ENCODE results near the gene C20orf144.
"Not testable (repeated sequence)": the region's sequence is repeated elsewhere in the genome, so short reads cannot be mapped to it uniquely, and the experiment has no call there.

Gene C20orf144

DNA sequence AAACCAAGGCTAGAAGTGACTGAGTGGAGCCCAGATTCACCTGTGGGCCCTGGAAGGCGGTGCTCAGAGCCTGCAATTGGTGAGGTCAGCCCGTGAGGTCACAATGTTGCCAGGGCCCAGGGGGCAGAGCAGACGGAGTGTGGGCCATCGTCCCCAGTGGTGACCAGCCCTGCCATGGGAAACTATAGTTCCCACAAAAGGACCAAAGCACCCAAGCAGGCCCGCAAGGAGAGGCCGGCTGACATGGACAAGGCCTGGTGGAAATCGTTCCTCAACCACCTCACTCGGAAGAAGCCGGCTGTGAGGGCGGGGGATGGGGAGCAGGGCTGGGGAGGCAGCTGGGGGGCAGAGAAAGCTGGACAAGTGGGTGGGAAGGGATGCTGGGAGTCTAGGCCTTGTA is at the start of gene C20orf144:
TSS of gene C20orf144 (plus strand) at position 156 of the 400 bp plus-strand sequence. CDS start at position 175, 19 bp downstream.
- DNase-seq: no peak

DNA sequence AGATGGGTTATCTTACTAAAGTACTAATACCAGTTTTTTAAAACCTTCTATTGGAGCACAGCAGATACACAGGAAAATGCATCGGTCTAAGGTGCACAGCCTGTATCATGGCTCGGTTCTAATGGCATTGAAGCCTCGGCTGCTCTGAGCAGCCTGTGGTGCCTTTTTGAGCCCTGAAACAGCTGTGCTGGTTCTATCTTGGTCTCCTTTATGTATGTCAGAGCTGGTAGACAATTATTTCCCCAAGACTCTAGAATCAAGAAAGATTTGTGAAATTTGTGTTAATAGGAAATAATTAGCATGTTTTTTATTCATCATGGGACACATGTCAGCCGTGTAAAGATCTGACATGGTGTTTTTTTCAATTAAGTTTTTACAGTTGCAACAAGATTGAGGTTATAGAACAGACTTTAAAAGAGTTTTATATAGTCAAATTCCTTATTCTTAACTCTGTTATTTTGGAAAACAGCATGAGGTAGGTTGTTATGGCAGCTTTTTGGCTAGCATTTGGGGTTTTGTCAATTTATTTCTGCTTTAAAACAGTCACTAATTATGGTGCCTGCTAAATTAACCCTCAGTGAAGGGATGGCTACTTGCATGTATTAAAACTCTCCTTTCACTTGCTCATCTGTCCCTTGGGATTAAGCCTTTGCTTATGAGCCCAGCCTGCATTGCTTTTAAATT is 40.3 kb upstream of the C20orf144 start:
- no peak for DNase-seq

GRCh38 chr20:33622705-33623365 is 39.3 kb upstream of the C20orf144 start:
- DNase-seq: no peak

GRCh38 chr20:33624399-33624798 is 37.7 kb upstream of the C20orf144 start:
- no peak for DNase-seq

DNA sequence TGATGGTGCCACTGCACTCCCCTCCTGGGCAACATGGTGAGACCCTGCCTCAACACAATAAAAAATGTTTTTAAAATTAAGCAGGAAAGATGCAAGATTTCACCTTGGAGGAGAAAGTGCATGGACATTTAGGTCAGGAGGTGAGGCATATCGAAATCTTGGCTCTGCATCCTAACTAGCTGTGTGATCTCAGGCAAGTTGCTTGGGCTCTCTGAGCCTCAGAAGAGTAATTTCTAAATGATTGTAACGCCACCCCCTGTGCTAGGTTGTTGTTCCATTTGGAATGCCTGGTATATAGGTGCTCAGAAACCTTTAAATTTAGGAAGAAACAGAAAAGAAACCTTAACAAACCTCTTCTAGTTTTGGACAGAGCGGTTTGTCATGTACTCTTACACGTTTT is 35.9 kb upstream of the C20orf144 start:
- no peak for DNase-seq

GRCh38 chr20:33627577-33628216 is 34.4 kb upstream of the C20orf144 start:
- DNase-seq: no peak

- DNase-seq: no peak
These were observed 32.6 kb upstream of the C20orf144 start for GRCh38 chr20:33629533-33629932.

DNA sequence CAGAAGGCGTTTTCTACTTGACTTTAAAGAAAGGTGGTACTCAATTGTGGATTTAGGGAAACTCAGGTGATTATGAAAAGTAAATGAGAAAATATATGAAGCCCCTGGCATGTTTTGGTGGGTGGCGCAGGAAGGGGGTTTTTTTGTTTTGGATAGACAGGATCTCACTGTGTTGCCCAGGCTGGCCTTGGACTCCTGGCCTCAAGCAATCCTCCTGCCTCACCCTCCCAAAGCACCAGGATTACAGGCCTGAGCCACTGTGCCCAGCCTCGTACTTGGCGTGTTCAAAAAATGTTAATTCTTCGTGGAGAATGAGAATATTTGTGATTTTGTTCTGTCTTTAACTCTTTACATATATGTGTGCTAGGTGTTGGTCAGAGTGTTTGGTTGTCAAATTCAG is 32.1 kb upstream of the C20orf144 start:
- no peak for DNase-seq

- DNase-seq: no peak
These were observed 31.6 kb upstream of the C20orf144 start for GRCh38 chr20:33630507-33630906.

DNA sequence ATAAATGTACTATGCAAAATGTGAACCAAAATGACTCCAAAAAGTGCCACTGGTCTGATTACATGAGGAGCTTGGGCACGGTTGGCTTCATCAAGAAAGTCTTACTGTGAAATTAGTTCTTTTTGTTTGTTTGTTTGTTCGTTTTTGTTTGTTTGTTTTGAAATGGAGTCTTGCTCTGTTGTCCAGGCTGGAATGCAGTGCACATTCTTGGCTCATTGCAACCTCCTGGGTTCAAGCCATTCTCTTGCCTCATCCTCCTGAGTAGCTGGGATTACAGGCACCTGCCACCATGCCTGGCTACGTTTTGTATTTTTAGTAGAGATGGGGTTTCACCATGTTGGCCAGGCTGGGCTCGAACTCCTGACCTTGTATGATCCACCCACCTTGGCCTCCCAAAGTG is 30.2 kb upstream of the C20orf144 start:
- not testable (repeated sequence) for DNase-seq

DNA sequence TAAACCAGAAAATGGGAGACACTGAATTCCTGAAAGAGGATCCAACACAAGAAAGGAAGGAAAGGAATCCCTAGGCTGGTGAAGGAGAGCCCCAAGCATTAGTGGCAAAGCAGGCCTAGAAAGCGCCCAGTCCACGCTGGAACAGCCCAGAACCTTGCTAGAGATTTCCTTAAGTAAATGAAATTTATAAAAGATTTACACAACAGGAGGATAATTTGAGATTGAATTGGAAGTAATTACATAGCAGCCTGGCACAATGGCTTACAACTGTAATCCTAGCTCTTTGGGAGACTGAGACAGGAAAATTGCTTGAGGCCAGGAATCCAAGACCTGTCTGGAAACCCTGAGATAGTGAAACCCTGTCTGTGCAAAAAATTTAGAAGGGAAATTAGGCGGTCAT is 26.8 kb upstream of the C20orf144 start:
- DNase-seq: no peak

GRCh38 chr20:33636776-33637175 is 25.4 kb upstream of the C20orf144 start:
- no peak for DNase-seq

DNA sequence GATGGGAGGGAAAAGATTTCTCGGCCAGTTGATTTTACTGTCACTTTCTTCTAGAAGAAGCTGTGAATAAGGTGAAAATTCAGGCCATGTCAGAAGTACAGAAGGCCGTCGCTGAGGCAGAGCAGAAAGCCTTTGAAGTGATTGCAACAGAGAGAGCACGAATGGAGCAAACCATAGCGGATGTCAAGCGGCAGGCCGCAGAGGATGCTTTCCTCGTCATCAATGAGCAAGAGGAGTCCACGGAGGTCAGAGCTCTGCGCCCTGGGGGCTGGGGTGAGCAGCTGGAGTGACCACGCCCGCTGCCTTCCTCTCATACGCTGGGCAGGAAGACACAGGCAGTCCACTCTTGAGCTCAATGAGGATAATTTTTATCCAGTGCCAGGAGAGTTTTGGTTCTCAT is 21.8 kb upstream of the C20orf144 start:
- DNase-seq: no peak

- DNase-seq: no peak
These were observed 17.6 kb upstream of the C20orf144 start for GRCh38 chr20:33644313-33645071.

DNA sequence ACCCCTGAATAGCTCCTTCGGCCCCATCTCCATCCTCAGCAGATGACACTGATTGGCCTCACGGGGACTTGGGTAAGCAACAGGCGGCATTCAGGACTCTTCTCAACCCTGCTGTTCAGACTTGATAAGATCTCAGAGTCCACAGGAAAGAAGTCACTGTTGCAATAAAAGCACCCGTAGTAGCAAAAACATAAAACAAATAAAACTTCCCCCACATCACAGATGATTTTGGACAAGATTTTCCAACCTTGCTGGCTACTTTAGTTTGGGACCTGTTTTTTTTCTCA is 17.1 kb upstream of the C20orf144 start:
- no peak for DNase-seq

DNA sequence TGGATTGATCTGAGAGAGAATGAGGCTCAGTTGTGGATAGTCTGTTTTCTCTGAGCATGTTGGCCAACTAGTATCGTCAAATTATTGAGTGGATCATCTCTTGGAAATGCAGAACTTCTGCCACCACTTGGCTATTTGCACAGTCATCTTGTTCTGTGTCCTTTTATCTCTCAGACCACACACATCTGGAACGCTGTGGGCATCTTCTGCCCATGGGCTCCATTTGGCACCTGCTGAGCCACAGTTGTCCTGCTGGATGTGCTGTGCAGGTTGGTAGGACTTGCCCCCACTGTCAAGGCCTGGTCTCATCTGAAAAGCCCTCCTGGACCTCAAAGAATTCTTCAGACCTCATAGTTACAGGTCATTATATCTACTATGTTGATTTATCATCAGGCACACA is 16.7 kb upstream of the C20orf144 start:
- no peak for DNase-seq

DNA sequence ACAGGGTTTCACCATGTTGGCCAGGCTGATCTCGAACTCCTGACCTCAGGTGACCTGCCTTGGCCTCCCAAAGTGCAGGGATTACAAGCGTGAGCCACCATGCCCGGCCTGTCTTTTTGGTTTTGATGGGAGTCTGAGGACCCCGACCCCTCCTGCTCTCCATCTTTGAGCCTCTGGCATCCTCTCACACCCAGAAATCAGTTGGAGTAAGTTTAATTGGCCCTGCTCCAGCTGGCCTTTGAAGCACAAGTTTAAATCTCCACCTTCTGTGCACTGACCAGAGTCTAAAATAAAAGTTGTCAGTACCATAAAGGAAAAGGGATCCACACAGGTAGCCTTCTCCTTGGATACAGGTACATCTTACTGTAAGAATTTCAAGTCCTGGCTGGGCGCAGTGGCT is 15.9 kb upstream of the C20orf144 start:
- DNase-seq: no peak

DNA sequence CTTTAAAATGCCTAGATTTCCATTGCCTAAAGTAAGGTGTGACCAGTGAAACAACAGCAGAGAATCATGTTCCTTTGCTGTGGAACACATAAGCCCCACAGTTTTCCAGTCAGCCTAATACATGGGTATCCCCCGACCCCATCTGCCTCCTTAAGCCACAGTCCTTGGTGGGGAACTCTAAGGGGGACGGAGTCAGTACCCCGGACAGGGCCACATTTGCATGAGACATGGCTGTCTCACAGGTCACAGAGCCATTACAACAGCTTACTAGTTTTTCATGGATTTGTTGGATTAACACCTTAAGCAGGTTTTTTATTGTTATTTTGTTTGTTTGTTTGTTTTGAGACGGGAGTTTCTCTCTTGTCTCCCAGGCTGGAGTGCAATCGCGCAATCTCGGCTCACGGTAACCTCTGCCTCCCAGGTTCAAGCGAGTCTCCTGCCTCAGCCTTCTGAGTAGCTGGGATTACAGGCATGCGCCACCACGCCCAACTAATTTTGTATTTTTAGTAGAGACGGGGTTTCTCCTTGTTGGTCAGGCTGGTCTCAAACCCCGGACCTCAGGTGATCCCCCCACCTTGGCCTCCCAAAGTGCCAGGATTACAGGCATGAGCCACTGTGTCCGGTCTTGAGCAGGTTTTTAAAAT is 15.0 kb upstream of the C20orf144 start:
- not testable (repeated sequence) for DNase-seq

- no peak for DNase-seq
These were observed 14.3 kb upstream of the C20orf144 start for GRCh38 chr20:33647603-33648395.

DNA sequence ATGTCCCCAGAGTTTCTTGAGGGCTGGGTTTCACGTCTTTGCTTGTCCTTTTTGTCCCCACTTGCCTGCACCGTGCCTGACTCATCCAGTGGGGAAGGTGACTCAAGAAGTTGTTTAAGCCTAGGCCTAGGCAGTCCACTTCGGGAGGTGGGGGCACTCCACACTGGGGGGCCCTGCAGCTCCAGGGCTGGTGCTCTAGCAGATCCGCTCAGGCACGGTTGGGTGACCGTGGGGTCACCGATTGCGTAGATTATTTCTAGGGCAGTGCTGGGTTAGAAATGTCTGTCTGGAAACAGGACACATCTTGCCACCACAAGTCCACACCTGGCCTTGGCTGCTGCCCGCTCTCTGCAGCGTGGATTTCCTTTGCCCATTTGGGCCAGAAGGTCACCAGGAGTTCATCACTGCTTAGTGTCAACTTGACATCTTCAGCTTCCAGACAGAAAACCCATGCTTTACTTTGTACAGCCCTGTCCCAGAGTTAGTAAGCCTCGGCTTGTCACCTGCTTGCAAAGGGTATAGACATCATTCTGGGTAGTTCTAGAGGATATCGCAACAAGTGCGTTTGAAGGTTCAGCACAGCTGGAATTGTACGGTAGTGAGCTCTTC is 13.6 kb upstream of the C20orf144 start:
- no peak for DNase-seq

DNA sequence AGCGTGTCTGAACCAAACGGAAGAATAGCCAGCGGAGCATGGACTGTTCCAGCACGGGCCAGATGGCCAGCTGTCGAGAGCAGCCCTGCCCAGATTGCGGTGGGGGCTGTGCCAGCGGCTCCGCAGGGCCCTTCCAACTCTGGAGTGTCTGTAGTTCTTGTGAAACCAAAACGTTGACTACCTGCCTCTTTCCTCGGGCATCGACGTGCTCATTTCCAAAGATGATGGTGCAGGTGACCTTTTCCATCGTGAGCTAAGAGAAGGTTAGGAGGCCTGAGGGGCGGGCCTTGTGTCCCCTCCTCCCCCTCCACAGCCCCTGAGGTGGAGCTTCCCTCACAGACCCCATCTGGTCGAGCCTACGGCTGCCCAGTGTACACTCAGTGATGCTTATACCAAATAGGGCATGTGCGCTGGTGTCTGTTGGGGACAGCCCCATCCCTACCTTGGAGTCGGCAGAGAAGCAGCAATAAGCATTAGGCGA is 12.9 kb upstream of the C20orf144 start:
- no peak for DNase-seq
